NCI-H187 treated with DMSO at 0.1 percent for 48 hours (cell line): ENCODE measurements around the gene FAM50B.

Experiments
- DNase-seq: peaks from one replicate; lab custom pipeline; 2025; lab: John Stamatoyannopoulos, UW

The FAM50B gene

DNA sequence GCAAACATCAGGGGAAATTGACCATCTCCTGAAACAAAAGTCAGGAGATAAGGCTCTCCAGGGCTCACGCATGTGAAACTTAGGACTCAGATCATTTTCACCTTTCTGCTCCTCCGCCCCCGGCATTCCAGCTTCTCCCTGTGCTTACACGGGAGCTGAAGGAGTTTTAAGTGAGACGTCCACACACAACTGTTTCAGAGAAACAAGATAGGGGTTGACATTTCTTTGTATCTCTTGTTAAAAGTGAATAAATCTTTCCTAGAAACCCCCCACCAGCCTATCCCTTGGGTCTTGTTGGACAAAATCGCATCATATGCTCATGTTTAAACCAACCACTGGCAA is 46.1 kb downstream of the FAM50B start:
- DNase-seq = no peak

- DNase-seq = no peak
These were observed 46.6 kb downstream of the FAM50B start for GRCh38 chr6:3895805-3896204.

GRCh38 chr6:3898265-3898994 is 49.3 kb downstream of the FAM50B start:
- DNase-seq = no peak

- no peak for DNase-seq
These were observed 49.9 kb downstream of the FAM50B start for GRCh38 chr6:3899061-3899460.

GRCh38 chr6:3899970-3900439 is 50.8 kb downstream of the FAM50B start:
- no peak for DNase-seq
